Prostate gland (tissue), 2 donors: ENCODE measurements around the gene AFF2. TPM values are rescaled to one million over a fixed set of nuclear protein-coding genes. Genes with fewer than 3 reads are reported as not detected.

Source experiments
- DNase-seq: peaks from one replicate; pipeline ENCODE4 v3.0.0-alpha.2; 2019; ENCODE audit warnings: low spot score
- H3K27ac ChIP-seq, 2 donors: fragments of 200-600 bp; sonication (generic); 2 replicates each; pipeline ENCODE4 v1.5.1; 2017 to 2019
- H3K27me3 ChIP-seq: fragments of 200-600 bp; sonication (generic); replicated peaks from 2 replicates; pipeline ENCODE4 v1.5.1; 2019; ENCODE audit not compliant: insufficient read depth
- H3K36me3 ChIP-seq, 2 donors: fragments of 200-600 bp; sonication (generic); 1 replicate in 1 of 2; 2 replicates in 1 of 2; pipeline versions ENCODE4 v1.5.1 to v1.8.1; 2017 to 2019
- H3K4me1 ChIP-seq: fragments of 200-600 bp; sonication (generic); replicated peaks from 2 replicates; pipeline ENCODE4 v1.5.1; 2019
- H3K4me3 ChIP-seq, 2 donors: fragments of 200-600 bp; sonication (generic); 2 replicates each; pipeline ENCODE4 v1.5.1; 2017 to 2019
- H3K9me3 ChIP-seq: fragments of 200-600 bp; sonication (generic); 2 replicates; pipeline ENCODE4 v1.5.1; 2017
- POLR2A ChIP-seq: fragments of 450-650 bp; IDR thresholded peaks from one replicate; pipeline ENCODE4 v1.6.1; 2016; ENCODE audit warnings: antibody characterized with exemption, mild to moderate bottlenecking
- POLR2AphosphoS5 ChIP-seq: sonication (generic); formaldehyde crosslinking; IDR thresholded peaks from one replicate; pipeline ENCODE4 v1.6.1; 2017; ENCODE audit warnings: antibody characterized with exemption
- WGBS: methylation state at CpG from one replicate; pipeline ENCODE4 v1.1.5; 2018; 5-methylcytosine and 5-hydroxymethylcytosine counted together
- intact Hi-C: fragments of 100-400 bp; cut with DNase I; formaldehyde crosslinking; loops from one replicate; pipeline ENCODE4 v1.14.2; 2022
- total RNA-seq, 2 donors: library from RNA; depleted of rRNA; stranded (reverse); fragments of >200 nt; gene quantifications; one replicate each; pipeline ENCODE4 v1.1.0, GENCODE V29; 2016
- TF ChIP-seq, protein P1 (sequence below), 4 experiments: fragments of 200-600 bp in 2 of 4; fragments of 450-650 bp in 2 of 4; sonication (generic) in 2 of 4; IDR thresholded peaks; 1 replicate in 3 of 4; 2 replicates in 1 of 4; pipeline ENCODE4 v1.5.1; 2016 to 2019; ENCODE audit warnings: antibody characterized with exemption in 4 of 4, mild to moderate bottlenecking in 2 of 4, moderate library complexity in 2 of 4

Gene AFF2
- total RNA-seq, 2 donors from 2014 or later = 0.27 to 22.2 TPM

DNA sequence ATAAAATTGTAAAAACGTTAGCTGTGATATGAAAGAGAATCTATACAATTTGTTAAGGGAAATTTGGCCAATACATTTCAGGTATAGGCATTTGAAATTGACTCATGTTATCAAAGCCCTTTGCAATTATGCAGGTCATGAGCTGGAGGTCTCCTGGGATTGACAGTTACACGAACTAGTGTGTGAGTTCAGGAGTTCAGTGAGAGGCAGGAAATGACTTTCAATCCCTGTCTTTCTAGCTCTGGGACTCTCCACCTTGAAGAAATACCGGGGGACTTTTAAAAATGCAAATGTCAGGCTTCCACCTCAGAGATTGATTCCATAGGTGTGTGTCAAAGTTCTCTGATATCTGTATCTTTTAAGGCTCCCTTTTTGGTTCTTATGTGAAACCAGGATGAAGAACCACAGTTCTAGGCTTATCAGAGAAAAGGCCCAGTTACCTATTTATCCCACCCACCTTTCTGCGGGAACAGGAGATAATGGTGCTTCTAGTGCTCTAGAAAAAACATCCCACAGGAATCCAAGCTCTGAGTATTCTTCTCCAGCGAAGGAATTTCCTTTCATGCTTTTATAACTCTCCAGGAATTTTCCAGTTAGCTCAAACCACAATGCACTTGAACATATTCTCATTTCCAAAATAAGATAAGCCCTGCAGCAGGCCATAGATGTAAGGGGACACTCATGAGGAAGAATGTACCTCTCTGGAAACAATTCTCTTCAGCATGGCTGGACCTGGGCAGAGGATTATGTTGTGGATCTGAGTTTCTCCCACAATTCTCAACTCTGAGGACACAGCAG, 503.6 kb downstream of the AFF2 start:
- H3K27ac ChIP-seq = no peak overlapping the region
- H3K4me1 ChIP-seq = no peaks in the 10 kb centered on the region
- no peaks in the 10 kb centered on the region for H3K36me3 ChIP-seq
- no peak for DNase-seq
- TF ChIP-seq, protein P1, sequence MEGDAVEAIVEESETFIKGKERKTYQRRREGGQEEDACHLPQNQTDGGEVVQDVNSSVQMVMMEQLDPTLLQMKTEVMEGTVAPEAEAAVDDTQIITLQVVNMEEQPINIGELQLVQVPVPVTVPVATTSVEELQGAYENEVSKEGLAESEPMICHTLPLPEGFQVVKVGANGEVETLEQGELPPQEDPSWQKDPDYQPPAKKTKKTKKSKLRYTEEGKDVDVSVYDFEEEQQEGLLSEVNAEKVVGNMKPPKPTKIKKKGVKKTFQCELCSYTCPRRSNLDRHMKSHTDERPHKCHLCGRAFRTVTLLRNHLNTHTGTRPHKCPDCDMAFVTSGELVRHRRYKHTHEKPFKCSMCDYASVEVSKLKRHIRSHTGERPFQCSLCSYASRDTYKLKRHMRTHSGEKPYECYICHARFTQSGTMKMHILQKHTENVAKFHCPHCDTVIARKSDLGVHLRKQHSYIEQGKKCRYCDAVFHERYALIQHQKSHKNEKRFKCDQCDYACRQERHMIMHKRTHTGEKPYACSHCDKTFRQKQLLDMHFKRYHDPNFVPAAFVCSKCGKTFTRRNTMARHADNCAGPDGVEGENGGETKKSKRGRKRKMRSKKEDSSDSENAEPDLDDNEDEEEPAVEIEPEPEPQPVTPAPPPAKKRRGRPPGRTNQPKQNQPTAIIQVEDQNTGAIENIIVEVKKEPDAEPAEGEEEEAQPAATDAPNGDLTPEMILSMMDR (IDR thresholded peaks at IDR 0.05) = no peak
- no peak for TF ChIP-seq POLR2AphosphoS5
- TF ChIP-seq POLR2A = no peak
- H3K9me3 ChIP-seq = no peaks in the 10 kb centered on the region
- H3K4me3 ChIP-seq = no peak overlapping the region
- intact Hi-C loops = no loop called here
- no peaks in the 10 kb centered on the region for H3K27me3 ChIP-seq
- 66% methylated on average over 5 of the region's 5 CpGs for WGBS

DNA sequence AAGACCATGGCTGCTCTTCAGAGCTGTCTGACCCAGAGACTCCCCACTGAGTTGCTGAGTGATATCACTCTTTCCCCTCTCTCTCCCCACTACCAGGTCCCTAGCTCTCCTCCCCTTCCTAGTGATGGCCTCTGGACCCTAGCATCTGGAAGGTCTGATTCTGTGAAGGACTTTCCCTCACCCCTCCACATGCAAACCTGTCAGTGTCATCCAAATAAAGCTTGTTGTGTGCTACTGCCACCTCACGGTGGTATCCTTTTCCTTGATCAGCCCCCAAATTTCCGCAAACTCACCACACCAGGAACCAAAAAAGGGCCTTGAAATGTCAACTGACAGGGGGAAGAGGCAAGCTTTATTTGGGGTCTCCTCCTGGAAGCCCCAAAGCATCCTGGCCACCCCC, 504.5 kb downstream of the AFF2 start:
- Histone ChIP-seq H3K4me1 (no peaks in the 10 kb centered on the region), H3K27ac (no peak overlapping the region), H3K36me3 (no peaks in the 10 kb centered on the region), H3K27me3 (no peaks in the 10 kb centered on the region), H3K9me3 (no peaks in the 10 kb centered on the region), H3K4me3 (no peak overlapping the region)
- no peak for DNase-seq
- TF ChIP-seq POLR2AphosphoS5 = no peak
- 91% methylated on average over 2 of the region's 2 CpGs for WGBS
- intact Hi-C loops = no loop called here

DNA sequence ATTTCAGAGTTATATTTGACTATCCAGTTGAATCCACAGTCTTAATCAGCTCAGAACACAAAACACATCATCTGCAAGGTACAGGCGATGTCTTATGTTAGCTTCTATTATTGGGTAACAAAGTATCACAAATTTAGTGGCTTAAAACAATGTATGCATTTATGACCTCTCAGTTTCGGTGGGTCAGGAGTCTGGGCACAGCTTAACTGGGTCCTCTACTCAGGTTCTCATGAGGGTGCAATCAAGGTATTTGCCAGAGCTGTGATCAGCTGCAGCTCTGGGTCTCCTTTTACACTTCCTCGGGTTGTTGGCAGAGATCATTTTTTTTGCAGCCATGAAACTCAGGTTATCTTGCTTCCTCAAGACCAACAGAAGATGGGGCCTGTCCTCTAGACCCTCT, 505.8 kb downstream of the AFF2 start:
- H3K27me3 ChIP-seq = no peaks in the 10 kb centered on the region
- H3K4me3 ChIP-seq = no peak overlapping the region
- H3K27ac ChIP-seq = no peak overlapping the region
- no peaks in the 10 kb centered on the region for H3K36me3 ChIP-seq
- no peaks in the 10 kb centered on the region for H3K4me1 ChIP-seq
- no peaks in the 10 kb centered on the region for H3K9me3 ChIP-seq
- TF ChIP-seq POLR2A (no peak), POLR2AphosphoS5 (no peak)
- TF ChIP-seq, protein P1 (IDR thresholded peaks at IDR 0.05) = no peak
- no peak for DNase-seq
- intact Hi-C loops = no loop called here
- WGBS = 81% methylated on average over 3 of the region's 3 CpGs

DNA sequence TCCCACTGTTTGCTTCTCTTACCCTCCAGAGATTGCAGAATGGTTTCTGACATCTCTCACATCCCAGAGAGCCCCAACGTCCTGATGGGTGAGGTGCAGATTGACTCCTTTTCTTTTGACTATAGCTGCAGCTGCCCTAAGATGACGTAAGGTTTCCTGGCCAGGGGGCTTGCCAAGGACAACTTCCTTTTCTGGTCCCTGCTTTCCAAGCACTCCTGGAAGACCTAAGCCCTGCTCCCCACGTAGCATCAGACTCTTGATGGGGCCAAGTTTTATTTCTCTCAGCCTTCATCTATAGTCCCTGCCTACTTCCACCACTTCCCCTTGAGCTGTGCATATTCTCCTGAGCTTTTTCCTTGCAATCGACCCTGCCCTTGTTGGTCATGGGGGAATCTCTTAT, 507.0 kb downstream of the AFF2 start:
- no peak for DNase-seq
- WGBS = 55% methylated on average over 4 of the region's 4 CpGs
- H3K4me1 ChIP-seq = no peaks in the 10 kb centered on the region
- intact Hi-C loops = no loop called here
- H3K27ac ChIP-seq = no peak overlapping the region
- no peaks in the 10 kb centered on the region for H3K36me3 ChIP-seq
- TF ChIP-seq POLR2AphosphoS5 = no peak
- no peak for TF ChIP-seq POLR2A
- TF ChIP-seq, protein P1 (IDR thresholded peaks at IDR 0.05) = no peak
- H3K9me3 ChIP-seq = no peaks in the 10 kb centered on the region
- no peaks in the 10 kb centered on the region for H3K27me3 ChIP-seq
- no peak overlapping the region for H3K4me3 ChIP-seq

DNA sequence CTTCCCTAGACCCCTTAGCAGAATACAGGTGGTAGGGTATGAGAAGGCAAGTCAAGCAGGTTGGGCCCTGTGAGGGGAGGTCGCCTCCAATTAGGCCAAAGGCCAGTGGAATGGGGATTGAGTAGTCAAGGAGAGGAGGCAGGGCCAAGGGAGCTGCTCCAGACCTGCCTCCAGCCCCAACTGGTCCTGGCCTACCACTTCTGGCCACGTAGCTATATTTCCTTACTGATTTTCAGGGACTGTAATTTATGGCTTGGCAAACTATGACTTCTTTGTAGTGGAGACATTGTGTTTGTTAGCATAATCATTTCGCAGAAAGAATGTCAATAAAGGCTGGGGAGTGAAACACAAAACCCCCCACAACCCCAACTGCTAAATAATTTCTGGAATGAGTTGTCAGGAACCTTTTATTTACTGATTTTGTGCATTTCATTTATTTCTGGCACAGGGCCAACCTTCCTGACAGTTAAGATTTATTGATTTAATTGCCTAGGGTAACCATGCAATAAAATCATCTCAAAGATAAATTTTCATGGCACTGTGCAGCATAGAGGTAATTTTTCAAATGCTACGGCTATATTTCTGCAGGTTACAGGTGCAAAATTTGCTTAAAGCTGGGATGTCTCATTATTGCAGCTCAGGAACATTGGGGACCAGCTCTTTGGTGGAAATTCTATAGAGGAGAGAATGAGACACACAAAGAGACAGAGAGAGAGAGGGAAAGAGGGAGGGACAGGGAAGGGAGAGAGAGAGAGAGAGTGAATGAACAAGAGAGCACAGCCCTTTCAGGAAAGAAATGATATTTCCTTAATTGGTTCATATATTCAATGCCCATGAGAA, 509.8 kb downstream of the AFF2 start:
- Histone ChIP-seq H3K27me3 (no peaks in the 10 kb centered on the region), H3K36me3 (no peaks in the 10 kb centered on the region), H3K27ac (no peak overlapping the region), H3K4me1 (no peaks in the 10 kb centered on the region), H3K4me3 (no peak overlapping the region), H3K9me3 (no peaks in the 10 kb centered on the region)
- TF ChIP-seq POLR2A = no peak
- TF ChIP-seq, protein P1 (IDR thresholded peaks at IDR 0.05) = no peak
- TF ChIP-seq POLR2AphosphoS5 = no peak
- no peak for DNase-seq
- intact Hi-C loops = no loop called here
- 40% methylated on average over 4 of the region's 4 CpGs for WGBS
